Stomach smooth muscle (tissue), 2 donors: ENCODE results near the gene NUDT4.

Experiments
- H3K27ac ChIP-seq: one replicate; pipeline ENCODE4 v1.7.0; 2013; ENCODE audit warnings: mild to moderate bottlenecking, low read length, inconsistent platforms
- H3K27me3 ChIP-seq, 2 donors: one replicate each; pipeline ENCODE4 v1.7.0; 2013; ENCODE audit warnings: low read length in 2 of 2; ENCODE audit not compliant: insufficient read depth in 2 of 2, control insufficient read depth in 1 of 2
- H3K36me3 ChIP-seq, 2 donors: one replicate each; pipeline ENCODE4 v1.7.0; 2013; ENCODE audit warnings: low read length in 2 of 2; ENCODE audit not compliant: control insufficient read depth in 2 of 2, insufficient read depth in 2 of 2
- H3K4me1 ChIP-seq: one replicate; pipeline ENCODE4 v1.7.0; 2013; ENCODE audit warnings: low read length; ENCODE audit not compliant: control insufficient read depth, insufficient read depth
- H3K4me3 ChIP-seq, 2 donors: one replicate each; pipeline ENCODE4 v1.7.0; 2013; ENCODE audit warnings: low read length in 2 of 2
- H3K9ac ChIP-seq, 2 donors: one replicate each; pipeline ENCODE4 v1.7.0; 2013; ENCODE audit warnings: low read length in 2 of 2, mild to moderate bottlenecking in 1 of 2
- H3K9me3 ChIP-seq, 2 donors: one replicate each; pipeline ENCODE4 v1.7.0; 2013; ENCODE audit warnings: low read length in 2 of 2; ENCODE audit not compliant: control insufficient read depth in 2 of 2
- donor health status: healthy.
- donor health status: Pancreatic carcinoma.

Gene NUDT4

DNA sequence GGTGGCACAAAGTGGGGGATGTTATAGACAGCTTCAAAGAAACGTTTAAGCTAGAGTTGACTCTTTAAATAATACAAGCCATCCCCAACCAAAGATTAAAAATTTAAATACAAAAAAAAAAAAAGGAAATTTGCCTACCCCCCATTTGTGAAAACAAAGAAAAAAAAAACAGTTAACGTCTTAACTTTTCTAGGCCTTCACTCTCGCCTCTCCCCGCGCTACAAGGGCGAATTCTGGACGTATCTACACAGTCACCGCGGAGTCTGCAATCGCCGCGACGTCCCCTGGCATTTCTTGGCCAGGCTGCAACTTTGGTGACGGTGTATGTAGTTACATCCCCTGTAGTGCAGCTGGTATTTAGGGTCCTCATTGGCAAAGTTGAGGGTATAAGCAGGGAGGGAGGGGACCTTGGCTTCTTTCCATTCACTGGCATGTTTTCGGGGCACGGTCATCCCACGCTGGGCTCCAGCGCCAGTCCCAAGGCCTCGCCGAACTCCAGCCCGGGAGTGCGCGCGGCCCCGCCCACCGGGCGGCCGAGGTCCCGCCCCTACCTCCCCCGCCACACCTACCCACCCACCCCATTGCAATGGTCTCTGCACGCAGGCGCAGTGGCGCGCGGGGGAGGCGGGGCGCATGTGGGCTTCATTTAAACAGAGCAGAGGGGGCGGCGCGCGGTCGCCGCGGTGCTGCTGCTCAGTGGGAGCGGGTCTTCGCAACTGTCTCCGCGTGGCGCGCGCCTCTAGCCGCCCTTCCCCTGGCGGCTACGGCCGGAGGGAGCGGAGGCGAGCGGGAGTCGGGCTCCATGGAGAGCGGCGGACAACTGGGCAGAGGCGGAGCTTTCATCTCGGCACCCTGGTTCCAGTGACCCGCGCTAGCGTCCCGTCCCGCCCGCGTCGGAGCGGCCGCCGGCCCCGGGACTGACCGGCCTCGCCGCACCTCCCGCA lies at the start of gene NUDT4:
Gene NUDT4, plus strand, starts transcription at position 674 of the 944 bp plus-strand sequence. CDS start 398 bp downstream, outside the sequence.
- Histone ChIP-seq H3K4me1 (peaks cover 38% of the 10 kb centered on the region), H3K4me3 (peak within 1 kb of the TSS; percentile 97 to 99), H3K36me3 (no peaks in the 10 kb centered on the region), H3K27me3 (no peaks in the 10 kb centered on the region), H3K9ac (peak within 1 kb of the TSS; percentile 85 to 95), H3K27ac (peak within 1 kb of the TSS; percentile 88), H3K9me3 (no peaks in the 10 kb centered on the region)

DNA sequence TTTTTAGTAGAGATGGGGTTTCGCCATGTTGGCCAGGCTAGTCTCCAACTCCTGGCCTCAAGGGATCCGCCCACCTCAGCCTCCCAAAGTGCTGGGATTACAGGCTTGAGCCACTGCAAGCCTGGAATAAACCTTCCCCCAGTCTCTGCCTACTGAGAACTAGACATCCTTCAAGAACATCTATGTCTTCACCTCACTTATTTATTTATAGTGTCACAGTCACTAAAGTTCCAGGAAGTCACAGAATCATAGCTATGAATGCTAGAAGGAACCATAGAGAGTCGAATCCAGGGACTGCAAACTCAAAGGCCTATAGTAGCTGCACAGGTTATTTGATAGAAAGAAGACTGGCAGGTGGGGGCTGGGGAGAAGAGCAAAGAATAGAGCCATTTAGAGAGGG lies 44.7 kb upstream of the NUDT4 start:
- H3K4me3 ChIP-seq = no peak overlapping the region
- H3K27me3 ChIP-seq = no peaks in the 10 kb centered on the region
- no peaks in the 10 kb centered on the region for H3K4me1 ChIP-seq

DNA sequence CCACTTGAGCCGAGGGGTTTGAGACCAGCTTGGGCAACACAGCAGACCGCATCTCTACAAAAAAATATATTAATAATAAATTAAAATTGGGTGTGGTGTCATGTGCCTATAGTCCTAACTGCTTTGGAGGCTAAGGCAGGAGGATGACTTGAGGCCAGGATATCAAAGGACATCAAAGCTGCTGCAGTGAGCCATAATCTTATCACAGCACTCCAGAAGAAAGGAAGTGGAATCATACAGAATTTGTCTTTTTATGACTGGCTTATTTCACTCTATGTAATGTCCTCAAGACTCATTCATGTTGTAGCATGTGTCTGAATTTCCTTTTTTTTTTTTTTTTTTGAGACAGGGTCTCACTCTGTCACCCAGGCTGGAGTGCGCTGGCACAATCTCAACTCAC lies 43.9 kb upstream of the NUDT4 start:
- H3K4me1 ChIP-seq = no peaks in the 10 kb centered on the region
- no peaks in the 10 kb centered on the region for H3K36me3 ChIP-seq
- no peaks in the 10 kb centered on the region for H3K9me3 ChIP-seq
- H3K9ac ChIP-seq = no peak overlapping the region
- H3K27me3 ChIP-seq = no peaks in the 10 kb centered on the region
- no peak overlapping the region for H3K4me3 ChIP-seq
- H3K27ac ChIP-seq = no peak overlapping the region

More for the DNA sequence above, 44.7 kb upstream of the NUDT4 start:
- Histone ChIP-seq H3K36me3 (no peaks in the 10 kb centered on the region), H3K9ac (no peak overlapping the region), H3K9me3 (no peaks in the 10 kb centered on the region), H3K27ac (no peak overlapping the region)

DNA sequence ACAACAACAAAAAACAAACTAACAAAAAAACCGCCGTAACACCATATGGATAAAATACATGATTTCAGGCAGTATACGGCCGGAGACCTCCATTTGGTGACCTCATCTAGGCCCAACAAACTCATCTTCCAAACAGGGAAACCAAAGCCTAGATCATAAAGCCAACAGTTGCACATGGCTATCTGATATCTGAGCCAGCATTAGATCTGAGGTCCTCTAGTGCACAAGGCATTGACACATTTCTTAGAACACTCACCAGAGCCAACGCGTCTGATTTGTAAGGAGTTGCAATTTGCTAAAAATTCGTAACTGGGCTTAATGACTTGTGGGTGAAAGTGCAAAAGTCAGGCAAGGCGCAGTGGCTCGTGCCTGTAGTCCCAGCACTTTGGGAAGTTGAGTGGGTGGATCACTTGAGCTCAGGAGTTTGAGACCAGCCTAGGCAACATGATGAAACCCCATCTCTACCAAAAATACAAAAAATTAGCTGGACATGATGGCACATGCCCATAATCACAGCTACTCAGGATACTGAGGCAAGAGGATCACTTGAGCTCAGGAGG lies 42.0 kb upstream of the NUDT4 start:
- Histone ChIP-seq H3K9ac (no peak overlapping the region), H3K27me3 (no peaks in the 10 kb centered on the region), H3K4me3 (no peak overlapping the region), H3K4me1 (no peaks in the 10 kb centered on the region), H3K27ac (no peak overlapping the region), H3K9me3 (no peaks in the 10 kb centered on the region), H3K36me3 (no peaks in the 10 kb centered on the region)

DNA sequence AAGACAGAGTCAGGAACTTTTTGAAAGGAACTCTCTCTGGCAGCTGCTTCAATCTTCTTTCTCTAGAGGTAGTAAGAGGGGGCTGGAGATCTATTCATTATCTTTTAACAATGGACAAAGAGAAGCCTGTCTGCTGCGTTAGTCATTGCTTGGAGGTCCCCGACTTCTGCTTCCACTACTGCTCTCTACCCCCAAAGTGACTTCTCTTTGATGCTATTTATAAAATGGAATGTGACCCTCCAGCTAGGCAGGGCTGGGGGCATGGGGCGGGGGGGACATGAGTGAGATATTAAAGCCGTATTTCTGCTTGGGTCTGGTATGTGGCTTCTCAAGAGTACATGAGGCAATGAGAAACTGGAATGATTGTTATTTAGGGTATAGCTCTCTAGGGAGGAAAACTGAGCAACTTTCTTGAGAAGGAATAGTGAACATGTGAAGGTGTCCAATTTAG lies 41.4 kb upstream of the NUDT4 start:
- Histone ChIP-seq H3K4me1 (no peaks in the 10 kb centered on the region), H3K4me3 (no peak overlapping the region), H3K36me3 (no peaks in the 10 kb centered on the region), H3K9me3 (no peaks in the 10 kb centered on the region), H3K9ac (no peak overlapping the region), H3K27ac (no peak overlapping the region), H3K27me3 (no peaks in the 10 kb centered on the region)

DNA sequence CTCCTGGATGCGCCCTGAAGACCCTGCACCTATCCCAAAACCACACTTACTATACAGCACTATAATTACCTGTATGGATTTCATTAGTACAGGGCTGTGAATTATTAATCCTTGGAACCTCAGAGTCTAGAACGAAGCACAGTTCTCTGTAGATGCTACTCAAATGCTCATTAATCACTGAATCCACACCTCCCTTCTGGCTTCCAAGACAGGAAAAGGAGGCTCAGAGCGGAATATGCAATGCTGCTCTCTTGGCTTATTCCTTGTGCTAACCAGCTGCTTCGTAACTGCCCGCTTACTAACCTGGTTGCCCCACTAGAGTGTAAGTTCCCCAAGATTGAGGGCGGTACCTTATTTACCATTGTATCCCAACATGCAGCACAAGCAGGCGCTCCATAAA lies 39.1 kb upstream of the NUDT4 start:
- H3K27ac ChIP-seq = no peak overlapping the region
- H3K4me3 ChIP-seq = no peak overlapping the region
- H3K27me3 ChIP-seq = no peaks in the 10 kb centered on the region
- H3K4me1 ChIP-seq = no peaks in the 10 kb centered on the region
- no peaks in the 10 kb centered on the region for H3K36me3 ChIP-seq
- H3K9me3 ChIP-seq = no peaks in the 10 kb centered on the region
- H3K9ac ChIP-seq = no peak overlapping the region

DNA sequence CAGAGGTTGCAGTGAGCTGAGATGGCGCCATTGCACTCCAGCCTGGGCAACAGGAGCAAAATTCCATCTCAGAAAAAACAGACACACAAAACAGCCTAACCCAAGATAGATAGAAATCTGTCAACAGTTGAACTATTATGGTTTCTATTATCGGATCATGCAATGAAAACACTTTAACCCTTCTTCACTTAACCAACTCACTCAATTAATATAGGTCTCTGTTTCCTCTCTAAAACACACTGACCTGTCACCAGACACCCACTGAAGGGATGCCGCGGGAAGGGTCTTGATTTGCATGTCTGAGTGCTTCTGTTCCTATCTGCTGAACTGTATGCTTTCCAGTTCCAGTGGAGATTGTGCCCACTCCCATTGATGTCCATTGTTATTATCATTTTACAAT lies 38.0 kb upstream of the NUDT4 start:
- Histone ChIP-seq H3K9me3 (no peaks in the 10 kb centered on the region), H3K27ac (no peak overlapping the region)

DNA sequence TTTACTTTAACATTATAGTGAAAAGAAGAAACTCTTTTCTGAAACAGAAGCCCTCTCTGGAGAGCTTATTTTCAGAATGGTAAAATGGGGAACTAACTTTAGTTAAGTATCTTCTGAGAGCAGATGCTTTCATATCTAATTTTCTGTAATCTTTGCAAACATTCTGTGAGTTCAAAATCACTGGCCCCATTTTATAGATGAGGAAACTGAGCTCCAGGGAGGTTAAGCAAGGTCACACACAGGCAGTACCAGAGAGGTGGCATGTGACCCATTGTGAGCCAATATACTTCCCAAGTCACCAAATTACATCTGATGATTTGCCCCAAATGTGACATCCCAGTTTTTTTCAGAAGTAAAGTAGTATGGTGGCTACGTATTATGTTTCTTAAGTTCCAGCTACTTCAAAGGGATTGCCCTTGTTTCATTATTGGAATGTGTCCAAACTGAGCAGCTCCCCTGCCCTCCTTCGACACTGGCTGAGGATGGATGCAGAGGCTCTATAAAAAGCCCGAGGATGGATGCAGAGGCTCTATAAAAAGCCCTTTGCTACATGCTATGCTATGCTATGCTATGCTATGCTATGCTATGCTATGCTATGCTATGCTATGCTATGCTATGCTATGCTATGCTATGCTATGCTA lies 36.2 kb upstream of the NUDT4 start:
- Histone ChIP-seq H3K36me3 (no peaks in the 10 kb centered on the region), H3K4me1 (no peaks in the 10 kb centered on the region), H3K27ac (no peak overlapping the region), H3K9me3 (no peaks in the 10 kb centered on the region), H3K4me3 (no peak overlapping the region), H3K27me3 (no peaks in the 10 kb centered on the region), H3K9ac (no peak overlapping the region)

More for the DNA sequence above, 38.0 kb upstream of the NUDT4 start:
- no peak overlapping the region for H3K4me3 ChIP-seq
- no peaks in the 10 kb centered on the region for H3K36me3 ChIP-seq
- H3K4me1 ChIP-seq = no peaks in the 10 kb centered on the region
- no peak overlapping the region for H3K9ac ChIP-seq
- no peaks in the 10 kb centered on the region for H3K27me3 ChIP-seq

DNA sequence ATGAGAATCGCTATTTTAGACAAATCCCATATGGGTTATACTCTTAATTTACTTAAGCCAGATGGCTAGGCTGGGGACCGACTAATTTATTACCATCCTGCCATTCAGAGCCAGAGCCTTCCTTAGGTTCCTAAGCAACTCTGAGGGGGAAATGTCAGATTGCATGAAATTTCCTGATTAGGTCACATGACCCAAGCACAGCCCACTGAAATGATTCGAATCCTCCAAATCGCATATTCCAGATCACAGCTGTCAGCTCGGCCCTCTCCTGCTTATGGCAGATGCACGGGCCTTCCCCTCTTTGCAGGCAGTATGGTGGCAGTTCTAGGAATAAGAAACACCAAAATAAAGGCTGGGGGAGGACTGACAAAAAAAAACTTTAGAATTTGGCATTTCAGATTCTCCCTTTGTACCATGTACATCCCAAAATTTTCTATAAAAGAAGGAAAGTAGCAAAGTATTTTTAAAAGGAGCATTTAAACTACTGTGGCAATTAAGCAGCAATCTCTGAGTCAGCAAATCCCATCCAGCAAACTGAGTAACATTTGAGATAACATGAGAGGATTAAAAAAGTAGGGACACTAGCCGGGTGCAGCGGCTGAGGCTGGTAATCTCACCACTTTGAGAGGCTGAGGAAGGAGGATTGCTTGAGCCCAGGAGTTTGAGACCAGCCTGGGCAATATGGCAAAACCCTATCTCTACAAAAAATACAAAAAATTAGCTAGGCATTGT lies 30.5 kb upstream of the NUDT4 start:
- no peaks in the 10 kb centered on the region for H3K4me1 ChIP-seq
- H3K4me3 ChIP-seq = no peak overlapping the region
- no peaks in the 10 kb centered on the region for H3K9me3 ChIP-seq
- no peak overlapping the region for H3K27ac ChIP-seq
- H3K9ac ChIP-seq = no peak overlapping the region
- H3K27me3 ChIP-seq = no peaks in the 10 kb centered on the region
- H3K36me3 ChIP-seq = no peaks in the 10 kb centered on the region

DNA sequence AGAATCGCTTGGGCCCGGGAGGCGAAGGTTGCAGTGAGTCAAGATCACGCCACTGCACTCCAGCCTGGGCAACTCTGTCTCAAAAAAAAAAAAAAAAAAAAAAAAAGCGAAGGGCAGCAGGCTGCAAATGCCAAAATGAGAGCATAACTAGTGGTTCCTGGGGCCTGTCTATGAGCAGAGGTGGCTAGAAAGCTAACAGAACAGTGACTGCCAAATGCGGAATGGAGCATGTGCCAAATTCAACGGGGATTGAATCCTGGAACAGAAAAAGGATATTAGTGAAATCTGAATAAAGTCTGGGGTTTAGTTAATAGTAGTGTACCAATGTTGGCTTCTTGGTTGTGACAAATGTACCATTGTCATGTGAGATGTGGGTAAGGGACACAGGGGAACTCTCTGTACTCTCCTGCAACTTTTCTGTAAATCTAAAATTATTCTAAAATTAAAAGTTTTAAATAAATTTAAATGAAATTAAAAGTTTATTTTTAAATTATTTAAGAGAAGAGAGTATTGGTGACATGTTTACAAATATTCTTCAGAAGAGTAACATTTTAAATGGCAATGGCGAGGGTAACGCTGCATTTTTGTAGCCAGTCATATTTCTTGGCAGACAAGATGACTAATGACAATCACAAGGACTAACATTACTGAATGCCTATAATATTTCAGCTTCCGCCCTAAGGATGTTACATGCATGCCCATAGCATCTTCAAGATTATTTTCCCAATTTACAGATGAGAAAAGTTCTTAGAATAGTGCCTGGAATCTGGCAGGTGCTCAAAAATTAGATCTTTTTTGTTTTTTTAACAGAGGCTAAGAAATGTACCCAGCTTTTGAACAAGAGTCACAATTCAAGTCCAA lies 28.9 kb upstream of the NUDT4 start:
- H3K9ac ChIP-seq = no peak overlapping the region
- no peak overlapping the region for H3K4me3 ChIP-seq
- no peaks in the 10 kb centered on the region for H3K9me3 ChIP-seq
- no peaks in the 10 kb centered on the region for H3K4me1 ChIP-seq
- no peak overlapping the region for H3K27ac ChIP-seq
- H3K36me3 ChIP-seq = no peaks in the 10 kb centered on the region
- no peaks in the 10 kb centered on the region for H3K27me3 ChIP-seq
